ENCODE data around the gene COL4A3.

COL4A3 gene

DNA sequence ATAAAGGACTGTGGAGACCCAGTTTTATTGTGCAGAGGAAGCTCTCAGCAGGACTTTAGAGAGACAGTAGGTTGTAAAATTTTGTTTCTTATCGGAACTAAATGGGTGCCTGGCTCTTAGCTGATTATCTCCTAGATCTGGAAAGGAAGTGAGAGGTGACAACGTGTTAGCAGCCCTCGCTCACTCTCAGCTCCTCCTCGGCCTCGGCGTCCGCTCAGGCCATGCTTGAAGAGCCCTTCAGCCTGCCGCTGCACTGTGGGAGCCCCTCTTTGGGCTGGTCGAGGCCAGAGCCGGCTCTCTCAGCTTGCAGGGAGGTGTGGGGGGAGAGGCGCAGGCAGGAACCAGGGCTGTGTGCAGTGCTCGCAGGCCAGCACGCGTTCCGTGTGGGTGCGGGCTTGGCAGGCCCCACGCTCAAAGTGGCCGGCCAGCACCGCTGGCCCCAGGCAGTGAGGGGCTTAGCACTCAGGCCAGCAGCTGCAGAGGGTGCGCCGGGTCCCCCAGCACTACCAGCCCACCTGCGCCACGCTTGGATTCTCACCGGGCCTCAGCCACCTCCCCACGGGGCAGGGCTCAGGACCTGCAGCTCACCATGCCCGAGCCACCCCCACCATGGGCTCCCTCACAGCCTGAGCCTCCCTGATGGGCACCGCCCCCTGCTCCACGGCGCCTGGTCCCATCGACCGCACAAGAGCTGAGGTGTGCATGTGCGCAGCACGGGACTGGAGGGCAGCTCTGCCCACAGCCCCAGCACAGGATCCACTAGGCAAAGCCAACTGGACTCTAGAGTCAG is 156.1 kb downstream of the COL4A3 start:
- no peak for TF ChIP-seq CTCF (conservative IDR thresholded peaks at IDR 0.05; ENCODE audit: low read length)

DNA sequence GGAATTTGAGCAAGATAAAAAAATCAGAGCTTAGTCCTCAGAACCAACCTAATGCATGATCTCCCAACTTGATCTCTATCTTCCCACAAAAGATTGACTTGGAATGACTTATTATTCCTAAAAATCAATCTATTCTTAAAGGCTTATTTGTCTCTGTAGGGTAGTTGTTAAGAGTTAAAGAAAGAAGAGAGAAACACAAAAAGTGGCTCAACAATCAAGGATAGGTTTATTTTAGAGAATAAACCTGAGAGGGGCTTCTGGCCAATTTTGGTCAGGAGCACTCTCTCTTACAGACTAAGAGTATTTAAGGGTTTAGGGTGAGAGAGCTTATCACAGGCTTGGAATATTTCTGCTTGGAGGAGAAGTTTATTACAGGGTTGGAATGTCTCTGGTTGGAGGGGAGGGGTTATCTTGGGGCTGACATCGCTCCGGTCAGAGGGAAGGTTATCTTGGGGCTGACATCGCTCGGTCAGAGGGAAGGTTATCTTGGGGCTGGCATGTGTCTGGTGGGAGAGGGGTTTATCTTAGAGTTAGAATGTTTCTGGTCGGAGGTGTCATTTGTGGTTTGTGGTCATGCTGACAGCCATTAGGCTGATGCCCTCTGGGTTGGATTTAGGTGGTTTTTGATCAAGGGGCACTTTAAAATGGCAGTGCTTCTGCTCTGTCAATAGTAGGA is 158.2 kb downstream of the COL4A3 start:
- no peak for TF ChIP-seq CTCF (conservative IDR thresholded peaks at IDR 0.05; ENCODE audit: low read length)
- no peak for DNase-seq (ENCODE audit: low read depth)
- no peak overlapping the region for H3K4me3 ChIP-seq (ENCODE audit: low read length)

More for the DNA sequence above, 156.1 kb downstream of the COL4A3 start:
- no peak for DNase-seq (ENCODE audit: low read depth)
- H3K4me3 ChIP-seq (ENCODE audit: low read length), result no peak overlapping the region

- no peak for DNase-seq (ENCODE audit: low read depth)
- no peak for TF ChIP-seq CTCF (conservative IDR thresholded peaks at IDR 0.05; ENCODE audit: low read length)
- no peak overlapping the region for H3K4me3 ChIP-seq (ENCODE audit: low read length)
Observed at GRCh38 chr2:227323818-227324217, 159.4 kb downstream of the COL4A3 start.

- TF ChIP-seq CTCF (conservative IDR thresholded peaks at IDR 0.05; ENCODE audit: low read length), result no peak
- H3K4me3 ChIP-seq (ENCODE audit: low read length), result peak overlapping the region; percentile 88
- peak; percentile 25 for DNase-seq (ENCODE audit: low read depth)
Observed at GRCh38 chr2:227324642-227324994, 160.2 kb downstream of the COL4A3 start.

DNA sequence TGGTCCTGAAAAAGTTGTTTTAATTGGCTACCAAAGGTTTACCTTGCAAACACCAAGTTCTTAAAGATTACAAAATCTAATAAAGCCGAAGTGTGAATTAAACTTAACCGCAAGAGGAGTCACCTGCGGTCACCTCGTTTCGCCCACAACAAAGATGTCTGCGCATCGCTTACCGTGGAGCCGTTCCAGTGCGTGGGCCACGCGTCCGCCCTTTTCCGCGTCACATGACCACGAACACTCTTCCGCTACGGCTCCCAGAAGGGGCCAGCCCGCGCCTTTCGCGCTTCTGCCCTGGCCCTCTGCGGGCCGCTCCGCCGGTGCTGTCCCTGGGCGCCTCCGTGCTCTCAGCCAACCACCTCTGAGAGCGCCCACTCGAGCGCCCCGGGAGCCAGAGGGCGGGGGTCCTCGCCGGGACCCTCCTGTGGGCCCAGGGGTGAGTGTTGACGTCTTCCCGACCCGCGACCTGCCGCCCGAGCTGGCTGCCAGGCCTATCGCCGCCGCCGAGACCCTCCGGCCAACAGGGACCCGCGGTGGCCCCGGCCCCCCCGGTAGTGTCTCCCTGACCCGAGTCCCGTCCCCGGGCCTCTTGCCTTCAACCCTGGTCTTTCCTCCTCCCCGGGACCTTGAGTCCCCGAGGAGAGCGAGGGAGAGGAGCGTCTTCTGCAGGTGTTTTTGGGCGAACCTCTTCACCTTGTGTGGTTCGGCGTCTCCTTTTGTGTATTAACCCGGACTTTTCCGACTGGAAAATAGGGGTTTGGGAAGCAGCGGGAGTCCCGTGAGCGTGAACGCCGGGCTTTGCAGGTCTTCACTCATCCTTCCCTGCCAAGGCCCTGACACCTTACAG is 160.8 kb downstream of the COL4A3 start, which contains the start of gene MFF:
TSS of gene MFF (plus strand) at position 257 of the 844 bp plus-strand sequence. CDS start 5,415 bp downstream, outside the sequence.
- H3K4me3 ChIP-seq (ENCODE audit: low read length), result peak within 1 kb of the TSS; percentile 88
- peak; percentile 1; the same call in 1 of the 2 replicates for TF ChIP-seq CTCF (conservative IDR thresholded peaks at IDR 0.05; ENCODE audit: low read length)
- DNase-seq (ENCODE audit: low read depth), result peak; percentile 91

DNA sequence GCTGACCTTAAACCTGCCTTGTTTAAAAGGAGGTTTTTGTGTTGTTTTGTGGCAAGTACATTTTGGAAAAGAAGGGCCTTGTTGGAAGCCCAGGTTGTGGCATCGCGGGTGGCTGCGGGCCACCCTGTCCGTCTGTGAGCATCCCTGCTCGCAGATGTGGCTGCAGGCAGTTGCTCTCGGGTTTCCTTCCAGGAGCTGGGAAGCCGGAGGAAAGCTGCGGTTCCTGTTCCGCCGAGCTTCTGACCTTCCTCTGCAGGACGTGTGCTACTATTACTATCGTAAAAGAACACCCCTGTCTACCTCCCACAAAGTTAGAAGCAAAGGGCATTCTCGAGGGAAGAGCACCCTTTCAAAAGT is 161.4 kb downstream of the COL4A3 start:
- DNase-seq (ENCODE audit: low read depth), result peak; percentile 43
- TF ChIP-seq CTCF (conservative IDR thresholded peaks at IDR 0.05; ENCODE audit: low read length), result no peak

More for the DNA sequence above, 161.4 kb downstream of the COL4A3 start:
- peak overlapping the region; percentile 88 for H3K4me3 ChIP-seq (ENCODE audit: low read length)

All from AG10803 (cell line).